AG09319 (cell line): ENCODE measurements around the gene AGPAT4.

ENCODE experiments used
- DNase-seq: peaks from one replicate; pipeline ENCODE4 v3.0.0-alpha.2; 2010; ENCODE audit warnings: low read depth; ENCODE audit errors: extremely low read depth
- TF ChIP-seq, protein P1 (sequence below): IDR thresholded peaks from 2 replicates; pipeline ENCODE4 v1.5.1; 2011; ENCODE audit warnings: low read depth, mild to moderate bottlenecking, inconsistent platforms, low read length, moderate library complexity

Gene AGPAT4

DNA sequence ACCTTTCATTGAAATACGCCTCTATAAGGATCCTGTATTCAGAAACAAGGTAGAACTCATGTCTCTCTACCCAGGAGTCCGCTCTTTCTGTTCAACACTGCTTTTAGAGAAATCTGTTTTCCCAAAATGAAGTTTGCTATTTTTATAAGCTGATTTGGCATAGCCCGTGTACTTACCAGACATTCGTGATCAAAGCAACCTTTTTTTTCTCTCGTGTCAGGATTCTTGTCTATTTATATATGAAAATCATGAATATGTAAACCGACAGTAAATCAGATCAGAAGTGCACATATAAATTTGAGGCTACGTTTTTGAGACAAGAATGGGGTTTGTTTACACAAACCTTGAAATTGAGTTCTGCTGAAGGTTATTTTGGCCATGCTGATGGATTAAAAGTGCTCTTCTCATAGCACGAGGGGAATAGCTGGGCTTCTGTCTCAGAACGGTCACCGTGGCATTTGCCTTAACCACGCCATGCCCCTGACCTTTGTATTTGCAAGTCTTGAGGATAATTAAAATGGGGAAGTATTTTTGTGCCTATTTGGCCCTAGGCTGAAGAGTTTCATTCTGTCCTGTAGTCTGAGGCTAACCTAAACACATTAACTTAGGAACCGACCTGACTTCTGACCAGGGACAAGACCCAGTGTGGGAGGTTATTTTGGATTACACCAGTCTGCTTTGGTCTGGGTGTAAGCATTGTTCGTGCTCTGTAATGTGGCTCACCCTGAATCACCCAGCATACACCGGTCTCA is 163.7 kb downstream of the AGPAT4 start:
- DNase-seq = no peak
- TF ChIP-seq, protein P1, sequence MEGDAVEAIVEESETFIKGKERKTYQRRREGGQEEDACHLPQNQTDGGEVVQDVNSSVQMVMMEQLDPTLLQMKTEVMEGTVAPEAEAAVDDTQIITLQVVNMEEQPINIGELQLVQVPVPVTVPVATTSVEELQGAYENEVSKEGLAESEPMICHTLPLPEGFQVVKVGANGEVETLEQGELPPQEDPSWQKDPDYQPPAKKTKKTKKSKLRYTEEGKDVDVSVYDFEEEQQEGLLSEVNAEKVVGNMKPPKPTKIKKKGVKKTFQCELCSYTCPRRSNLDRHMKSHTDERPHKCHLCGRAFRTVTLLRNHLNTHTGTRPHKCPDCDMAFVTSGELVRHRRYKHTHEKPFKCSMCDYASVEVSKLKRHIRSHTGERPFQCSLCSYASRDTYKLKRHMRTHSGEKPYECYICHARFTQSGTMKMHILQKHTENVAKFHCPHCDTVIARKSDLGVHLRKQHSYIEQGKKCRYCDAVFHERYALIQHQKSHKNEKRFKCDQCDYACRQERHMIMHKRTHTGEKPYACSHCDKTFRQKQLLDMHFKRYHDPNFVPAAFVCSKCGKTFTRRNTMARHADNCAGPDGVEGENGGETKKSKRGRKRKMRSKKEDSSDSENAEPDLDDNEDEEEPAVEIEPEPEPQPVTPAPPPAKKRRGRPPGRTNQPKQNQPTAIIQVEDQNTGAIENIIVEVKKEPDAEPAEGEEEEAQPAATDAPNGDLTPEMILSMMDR = no peak

DNA sequence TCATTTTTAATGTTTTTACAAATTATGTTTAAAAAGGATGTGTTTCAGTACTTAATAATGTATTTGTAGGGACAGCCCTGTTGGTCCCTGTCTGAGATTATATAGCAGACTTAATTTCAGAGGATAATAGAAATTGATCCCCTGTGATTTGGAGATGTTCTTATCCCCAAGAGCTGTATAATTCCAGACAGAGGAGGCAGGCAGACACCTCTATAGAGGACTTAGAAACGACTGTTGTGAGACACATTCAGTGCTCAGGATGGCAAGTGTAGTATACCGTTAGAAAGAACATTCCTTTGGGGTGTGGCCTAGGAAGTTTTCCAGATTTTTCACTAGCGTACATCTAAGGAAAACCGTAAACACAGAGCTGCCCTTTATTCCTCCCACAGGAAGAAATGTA is 164.5 kb downstream of the AGPAT4 start:
- TF ChIP-seq, protein P1 = no peak
- DNase-seq = no peak

DNA sequence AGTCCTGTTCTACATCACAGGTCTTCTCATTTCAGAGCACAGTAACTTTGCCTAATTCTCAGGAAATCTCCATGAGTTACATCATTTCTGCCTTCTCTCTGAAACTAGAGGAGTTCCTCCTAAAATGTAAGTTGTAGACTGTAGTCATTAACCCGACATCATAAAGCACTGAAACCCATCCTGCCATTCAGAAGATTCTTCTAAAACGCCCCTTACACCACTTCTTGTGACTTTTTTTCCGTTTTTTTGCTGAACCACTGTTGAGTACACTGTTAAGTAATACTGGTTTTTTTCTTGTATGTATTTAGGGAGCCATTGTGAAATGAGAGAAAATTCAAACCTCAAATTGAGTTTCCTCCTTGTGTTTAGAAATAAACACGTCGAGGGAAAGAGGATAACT is 164.9 kb downstream of the AGPAT4 start:
- no peak for DNase-seq
- TF ChIP-seq, protein P1 = no peak

DNA sequence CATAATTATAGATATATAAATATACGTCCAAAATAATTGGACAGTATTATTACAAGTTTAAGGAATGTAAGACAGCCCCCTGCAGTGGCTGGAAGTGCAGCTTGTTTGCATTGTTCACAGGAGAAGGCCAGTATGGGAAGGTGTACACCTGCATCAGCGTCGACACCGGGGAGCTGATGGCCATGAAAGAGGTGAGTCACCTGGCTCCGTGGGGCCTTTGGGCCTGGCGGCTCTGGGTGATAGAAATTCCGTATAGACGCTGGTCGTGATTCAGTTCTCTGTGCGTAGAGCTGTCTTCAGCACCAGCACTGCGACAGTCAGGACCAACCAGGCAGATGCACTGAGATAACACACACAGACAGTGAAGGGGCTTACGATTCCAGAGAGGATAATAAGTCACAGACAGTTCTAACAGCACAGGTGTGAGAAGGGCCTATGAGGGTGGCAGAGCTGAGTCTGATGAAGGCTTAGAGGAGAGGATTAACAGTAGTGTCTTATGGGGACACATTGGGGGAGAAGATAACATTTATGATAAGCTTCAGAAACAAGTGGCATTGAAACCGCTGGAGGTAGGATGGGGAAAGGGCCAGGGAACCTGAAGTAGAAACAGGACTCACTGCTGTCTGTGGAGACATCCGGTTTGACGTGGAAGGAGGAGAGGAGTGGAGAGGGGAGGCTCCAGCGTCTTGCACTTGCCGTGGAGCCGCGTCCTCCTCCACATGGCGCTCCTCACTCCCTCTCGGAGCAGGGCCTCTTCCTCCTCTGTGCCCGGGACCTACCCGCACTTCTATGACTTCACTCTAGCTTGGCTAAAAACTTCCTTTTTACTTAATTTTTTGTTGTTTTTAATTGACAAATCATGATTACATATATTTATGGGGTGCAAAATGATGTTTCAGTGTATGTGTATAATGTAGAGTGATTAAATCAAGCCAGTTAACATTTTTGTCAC is 165.8 kb downstream of the AGPAT4 start:
- TF ChIP-seq, protein P1 = no peak
- no peak for DNase-seq

DNA sequence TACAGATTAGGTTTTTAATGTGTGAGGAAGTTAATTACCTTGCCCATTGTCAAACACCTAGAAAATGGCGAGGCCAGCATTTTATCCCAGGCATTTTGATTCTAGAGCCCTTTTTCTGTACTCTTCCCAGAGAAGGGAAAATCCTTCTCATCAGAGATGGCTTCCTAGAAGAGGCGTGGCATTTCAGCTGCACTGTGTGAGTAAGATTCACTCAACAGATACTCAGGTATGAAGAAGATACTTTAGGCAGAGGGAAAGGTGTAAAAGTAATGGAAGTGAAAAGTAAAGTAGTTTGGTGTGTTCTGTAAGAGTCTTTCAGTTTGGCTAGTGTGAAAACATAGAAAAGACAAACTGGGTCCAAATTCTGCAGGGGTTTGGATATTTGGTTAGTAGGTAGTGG is 168.5 kb downstream of the AGPAT4 start:
- TF ChIP-seq, protein P1 = no peak
- DNase-seq = no peak

DNA sequence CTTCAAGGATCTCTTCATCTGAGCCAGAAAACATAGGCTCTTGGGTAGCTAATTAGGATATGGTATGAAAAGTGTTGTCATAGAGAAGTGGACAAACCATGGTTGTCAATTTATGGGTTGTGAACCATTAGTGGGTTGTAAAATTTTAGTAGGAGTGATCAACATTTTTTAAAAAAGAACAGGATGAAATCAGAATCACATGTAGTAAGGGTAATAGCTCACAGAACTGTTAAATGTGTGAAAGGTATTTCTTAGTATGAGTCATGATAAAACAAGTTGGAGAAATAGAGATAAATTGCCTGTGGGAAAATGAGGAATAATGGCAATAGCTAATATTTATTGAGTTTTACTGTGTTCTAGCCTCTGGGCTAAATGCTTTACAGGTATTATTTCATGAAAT is 168.9 kb downstream of the AGPAT4 start:
- no peak for DNase-seq
- TF ChIP-seq, protein P1 = no peak

DNA sequence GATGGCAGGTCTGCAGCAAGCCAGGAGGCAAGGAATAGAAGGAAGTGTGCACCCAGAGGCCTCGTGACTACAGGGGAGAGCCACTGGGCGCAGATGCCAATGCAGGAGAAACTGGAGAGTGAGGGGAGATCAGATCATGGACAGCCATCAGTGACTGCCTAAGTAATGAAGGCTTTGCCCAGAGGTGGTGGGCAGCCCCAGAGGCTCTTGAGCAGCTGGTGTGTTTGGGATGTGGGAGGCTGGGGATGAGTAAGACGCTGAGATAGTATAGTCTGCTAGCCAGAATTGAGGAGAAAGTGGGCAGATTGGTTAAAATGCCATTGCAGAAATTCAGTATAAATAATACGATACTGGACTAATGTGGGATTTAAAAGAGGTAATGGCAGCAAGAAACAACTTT is 170.4 kb downstream of the AGPAT4 start:
- TF ChIP-seq, protein P1 = no peak
- no peak for DNase-seq
